Ishikawa (cell line): ENCODE results near the gene CENPV.

ENCODE experiments used
- CEBPB ChIP-seq: IDR thresholded peaks from 2 replicates; pipeline ENCODE4 v1.6.1; 2012
- EGR1 ChIP-seq: IDR thresholded peaks from 2 replicates; pipeline ENCODE4 v1.6.1; 2012
- EP300 ChIP-seq: IDR thresholded peaks from 2 replicates; pipeline ENCODE4 v1.6.1; 2012; ENCODE audit warnings: borderline replicate concordance
- FOXM1 ChIP-seq: IDR thresholded peaks from 2 replicates; pipeline ENCODE4 v1.6.1; 2012; ENCODE audit warnings: low read depth, borderline replicate concordance
- MAX ChIP-seq: IDR thresholded peaks from 2 replicates; pipeline ENCODE4 v1.6.1; 2012
- NFIC ChIP-seq: IDR thresholded peaks from 2 replicates; pipeline ENCODE4 v1.6.1; 2012
- RAD21 ChIP-seq: IDR thresholded peaks from 2 replicates; pipeline ENCODE4 v1.6.1; 2012; ENCODE audit warnings: low read depth
- REST ChIP-seq: IDR thresholded peaks from 2 replicates; pipeline ENCODE4 v1.6.1; 2012; ENCODE audit warnings: low read depth, mild to moderate bottlenecking
- TAF1 ChIP-seq: IDR thresholded peaks from 2 replicates; pipeline ENCODE4 v1.6.1; 2012; ENCODE audit warnings: low read depth, mild to moderate bottlenecking
- TCF12 ChIP-seq: IDR thresholded peaks from 2 replicates; pipeline ENCODE4 v1.6.1; 2012; ENCODE audit warnings: low read depth
- TEAD4 ChIP-seq: IDR thresholded peaks from 2 replicates; pipeline ENCODE4 v1.6.1; 2012
- USF1 ChIP-seq: IDR thresholded peaks from 2 replicates; pipeline ENCODE4 v1.6.1; 2012
- YY1 ChIP-seq: IDR thresholded peaks from 2 replicates; pipeline ENCODE4 v1.6.1; 2012; ENCODE audit warnings: low read depth
- ZBTB7A ChIP-seq: IDR thresholded peaks from 2 replicates; pipeline ENCODE4 v1.6.1; 2012; ENCODE audit warnings: low read depth

GRCh38 chr17:16298140-16298662, 55.1 kb downstream of the CENPV start:
- TF ChIP-seq RAD21 (no peak), FOXM1 (no peak), REST (no peak), TAF1 (no peak), NFIC (no peak), MAX (no peak), EGR1 (no peak), EP300 (no peak), CEBPB (no peak), YY1 (no peak), TEAD4 (no peak), USF1 (no peak), ZBTB7A (no peak), TCF12 (no peak)
